ENCODE measurements around the gene DIDO1. TPM values are rescaled to one million over a fixed set of nuclear protein-coding genes. Genes with fewer than 3 reads are reported as not detected.

The DIDO1 gene
- total RNA-seq, 1 experiment from 2014 or later: 120 TPM

DNA sequence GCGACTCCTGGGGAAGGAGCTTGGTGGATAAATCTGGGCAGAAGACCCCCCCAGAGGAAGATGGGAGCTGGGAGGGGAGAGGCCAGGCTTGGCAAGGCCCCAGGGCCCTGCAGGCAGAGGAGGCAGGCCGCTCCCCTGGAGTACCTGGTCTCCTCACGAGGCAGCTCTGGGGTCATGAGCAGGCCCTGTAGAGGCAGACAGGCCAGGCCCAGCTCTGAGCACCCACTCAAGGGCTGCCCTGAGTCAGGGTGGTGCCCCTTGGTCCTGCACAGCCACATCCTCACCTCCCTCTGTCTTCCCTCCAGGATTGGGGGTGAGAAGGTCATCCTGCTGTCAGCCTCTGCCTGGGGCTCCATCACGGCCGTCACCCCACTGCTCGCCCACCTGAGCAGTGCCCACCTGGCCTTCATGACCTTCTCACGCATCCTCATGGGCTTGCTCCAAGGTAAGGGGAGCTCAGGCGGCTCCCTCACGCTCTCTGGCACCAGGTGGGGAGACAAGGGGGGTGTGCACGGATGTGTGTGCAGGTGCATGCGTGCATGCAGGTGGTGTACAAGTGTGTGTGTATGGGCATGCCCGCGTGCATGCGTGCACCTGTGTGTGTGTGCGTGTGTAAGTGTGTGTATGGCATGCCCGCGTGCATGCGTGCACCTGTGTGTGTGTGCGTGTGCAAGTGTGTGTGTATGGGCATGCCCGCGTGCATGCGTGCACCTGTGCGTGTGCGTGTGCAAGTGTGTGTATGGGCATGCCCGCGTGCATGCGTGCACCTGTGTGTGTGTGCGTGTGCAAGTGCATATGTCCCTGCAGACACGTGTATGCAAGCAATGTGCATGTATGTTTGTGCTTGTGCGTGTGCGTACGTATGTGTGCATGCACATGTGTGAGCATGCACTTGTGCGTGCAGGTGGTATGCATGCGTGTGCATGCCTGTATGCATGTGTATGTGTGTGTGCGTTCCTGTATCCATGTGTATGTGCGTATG, 31.1 kb upstream of the DIDO1 start:
- no peaks in the 10 kb centered on the region for H3K9me3 Mint-ChIP-seq (ENCODE audit: unreplicated experiment)
- ChIA-PET POLR2A (interaction anchor here (1.0 kb wide), 1 partner anchor 10 kb away, joined by 3 read pairs; no protein-coding TSS in a partner anchor), CTCF (interaction anchor here (0.6 kb wide), 1 partner anchor 20 kb away, joined by 3 read pairs; no protein-coding TSS in a partner anchor)
- H3K4me3 ChIP-seq (ENCODE audit: low read depth, low read length): no peak overlapping the region
- peaks cover 69% of the 10 kb centered on the region for H3K36me3 Mint-ChIP-seq (ENCODE audit: insufficient read depth, unreplicated experiment)
- no peaks in the 10 kb centered on the region for H3K27me3 ChIP-seq (replicated peaks; ENCODE audit: control insufficient read depth, insufficient read depth, low read length)
- H3K4me1 Mint-ChIP-seq (ENCODE audit: low read depth, unreplicated experiment): peaks cover 31% of the 10 kb centered on the region
- DNase-seq: no peak
- no peaks in the 10 kb centered on the region for H3K27me3 Mint-ChIP-seq (ENCODE audit: insufficient read depth, unreplicated experiment)
- H3K4me3 Mint-ChIP-seq (ENCODE audit: unreplicated experiment): no peak overlapping the region
- no peaks in the 10 kb centered on the region for H3K9me3 ChIP-seq
- H3K27ac Mint-ChIP-seq (ENCODE audit: unreplicated experiment): no peak overlapping the region
- H3K36me3 ChIP-seq (ENCODE audit: control insufficient read depth, insufficient read depth, low read length): peaks cover 18% of the 10 kb centered on the region
- TF ChIP-seq, protein P1, sequence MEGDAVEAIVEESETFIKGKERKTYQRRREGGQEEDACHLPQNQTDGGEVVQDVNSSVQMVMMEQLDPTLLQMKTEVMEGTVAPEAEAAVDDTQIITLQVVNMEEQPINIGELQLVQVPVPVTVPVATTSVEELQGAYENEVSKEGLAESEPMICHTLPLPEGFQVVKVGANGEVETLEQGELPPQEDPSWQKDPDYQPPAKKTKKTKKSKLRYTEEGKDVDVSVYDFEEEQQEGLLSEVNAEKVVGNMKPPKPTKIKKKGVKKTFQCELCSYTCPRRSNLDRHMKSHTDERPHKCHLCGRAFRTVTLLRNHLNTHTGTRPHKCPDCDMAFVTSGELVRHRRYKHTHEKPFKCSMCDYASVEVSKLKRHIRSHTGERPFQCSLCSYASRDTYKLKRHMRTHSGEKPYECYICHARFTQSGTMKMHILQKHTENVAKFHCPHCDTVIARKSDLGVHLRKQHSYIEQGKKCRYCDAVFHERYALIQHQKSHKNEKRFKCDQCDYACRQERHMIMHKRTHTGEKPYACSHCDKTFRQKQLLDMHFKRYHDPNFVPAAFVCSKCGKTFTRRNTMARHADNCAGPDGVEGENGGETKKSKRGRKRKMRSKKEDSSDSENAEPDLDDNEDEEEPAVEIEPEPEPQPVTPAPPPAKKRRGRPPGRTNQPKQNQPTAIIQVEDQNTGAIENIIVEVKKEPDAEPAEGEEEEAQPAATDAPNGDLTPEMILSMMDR (IDR thresholded peaks at IDR 0.05; ENCODE audit: insufficient read depth in 1 of 2, low read depth in 1 of 2, low read length in 1 of 2, severe bottlenecking in 1 of 2, unreplicated experiment in 1 of 2): no peak
- BruUV-seq (replicated peaks): no TSS peak
- peaks cover 34% of the 10 kb centered on the region for H3K4me1 ChIP-seq
- intact Hi-C loops (cut with micrococcal nuclease; ENCODE audit: unreplicated experiment): no loop called here

DNA sequence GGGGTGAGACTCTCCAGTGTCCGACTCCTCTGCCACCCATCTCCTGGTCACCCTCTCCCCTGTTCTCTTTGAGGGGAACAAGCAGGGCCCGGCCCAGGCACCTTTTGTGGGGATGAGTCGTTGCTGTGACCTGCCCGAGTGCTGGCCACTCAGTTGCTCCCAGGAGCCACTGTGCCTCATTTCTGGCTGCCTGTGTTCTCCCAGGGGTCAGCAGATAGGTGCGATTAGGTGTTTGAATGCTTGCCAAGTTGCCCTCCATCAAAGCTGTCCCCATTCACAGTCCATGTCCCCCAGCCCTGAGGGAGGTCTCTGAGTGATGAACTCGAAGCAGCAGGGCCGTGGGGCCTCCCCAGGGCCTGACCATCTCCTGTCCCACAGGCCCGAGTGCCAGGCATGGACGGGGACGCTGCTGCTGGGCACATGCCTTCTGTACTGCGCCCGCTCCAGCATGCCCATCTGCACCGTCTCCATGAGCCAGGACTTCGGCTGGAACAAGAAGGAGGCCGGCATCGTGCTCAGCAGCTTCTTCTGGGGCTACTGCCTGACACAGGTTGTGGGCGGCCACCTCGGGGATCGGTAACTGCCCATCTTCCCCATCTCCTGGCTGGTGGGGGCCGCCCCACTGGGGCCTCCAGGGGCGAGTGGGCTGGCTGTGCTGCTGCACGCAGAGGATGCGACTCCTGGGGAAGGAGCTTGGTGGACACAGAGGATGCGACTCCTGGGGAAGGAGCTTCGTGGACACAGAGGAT, 30.3 kb upstream of the DIDO1 start:
- no peaks in the 10 kb centered on the region for H3K9me3 Mint-ChIP-seq (ENCODE audit: unreplicated experiment)

More for the DNA sequence above, 30.3 kb upstream of the DIDO1 start:
- intact Hi-C loops (cut with micrococcal nuclease; ENCODE audit: unreplicated experiment): no loop called here
- Mint-ChIP-seq H3K36me3 (ENCODE audit: insufficient read depth, unreplicated experiment) (peaks cover 70% of the 10 kb centered on the region), H3K4me3 (ENCODE audit: unreplicated experiment) (no peak overlapping the region), H3K4me1 (ENCODE audit: low read depth, unreplicated experiment) (peaks cover 35% of the 10 kb centered on the region), H3K27me3 (ENCODE audit: insufficient read depth, unreplicated experiment) (no peaks in the 10 kb centered on the region), H3K27ac (ENCODE audit: unreplicated experiment) (peak overlapping the region; percentile 93)
- peaks cover 16% of the 10 kb centered on the region for H3K36me3 ChIP-seq (ENCODE audit: control insufficient read depth, insufficient read depth, low read length)
- no TSS peak for BruUV-seq (replicated peaks)
- POLR2A ChIA-PET: interaction anchor here (1.0 to 1.5 kb wide), 2 partner anchors 9 to 20 kb away, joined by 3 to 4 read pairs; no protein-coding TSS in a partner anchor
- no peaks in the 10 kb centered on the region for H3K27me3 ChIP-seq (replicated peaks; ENCODE audit: control insufficient read depth, insufficient read depth, low read length)
- TF ChIP-seq, protein P1 (IDR thresholded peaks at IDR 0.05; ENCODE audit: insufficient read depth in 1 of 2, low read depth in 1 of 2, low read length in 1 of 2, severe bottlenecking in 1 of 2, unreplicated experiment in 1 of 2): no peak
- no peaks in the 10 kb centered on the region for H3K9me3 ChIP-seq
- CTCF ChIA-PET: interaction anchor here (0.6 to 1.7 kb wide), 2 partner anchors 16 to 19 kb away, joined by 3 to 12 read pairs; no protein-coding TSS in a partner anchor
- no peak for DNase-seq
- peaks cover 41% of the 10 kb centered on the region for H3K4me1 ChIP-seq
- H3K4me3 ChIP-seq (ENCODE audit: low read depth, low read length): no peak overlapping the region

Measured in Caco-2 (cell line).